HCT116 (cell line): ENCODE data around the gene CCL4L2. TPM values are rescaled to one million over a fixed set of nuclear protein-coding genes. Genes with fewer than 3 reads are reported as not detected.

Source experiments
- ATAC-seq: fragments of 200-7000 bp; cut with Tn5 transposase; 2 replicates; pipeline ENCODE4 v1.9.1; 2020; ENCODE audit warnings: mild to moderate bottlenecking, moderate library complexity
- BruUV-seq: library from RNA; stranded (reverse); fragments of 400-500 nt; replicated peaks from 2 replicates; lab custom pipeline; 2021; lab: Mats Ljungman, UMichigan
- CTCF ChIA-PET: fragments of 300-600 bp; sonication (Branson Sonifier 250); formaldehyde crosslinking; loops from one replicate; lab custom pipeline; 2021; ENCODE audit warnings: antibody characterized with exemption; lab: Charles Lee
- POLR2A ChIA-PET: fragments of 300-600, 350-600 bp; sonication (Branson Sonifier 250); formaldehyde crosslinking; loops from one replicate; lab custom pipeline; 2021; ENCODE audit warnings: antibody characterized with exemption; lab: Charles Lee
- RAD21 ChIA-PET, 2 experiments: fragments of 300-600 bp; sonication (Branson Sonifier 250); formaldehyde crosslinking; loops; one replicate each; lab custom pipeline; 2023; ENCODE audit warnings: low total read pairs in 2 of 2; ENCODE audit not compliant: uncharacterized antibody in 2 of 2, unreplicated experiment in 2 of 2, low non-redundant PET in 1 of 2; lab: Charles Lee
- DNase-seq: peaks from one replicate; pipeline ENCODE4 v3.0.0-alpha.2; 2010; ENCODE audit warnings: low read depth, low spot score
- H2AFZ ChIP-seq: fragments of 200-600 bp; shearing (Covaris generic), sonication (generic); 2 replicates; pipeline ENCODE4 v1.6.1; 2017; ENCODE audit warnings: low read depth, mixed run types, mixed read lengths, antibody characterized with exemption, low read length; ENCODE audit not compliant: poor library complexity, severe bottlenecking
- H3K27ac ChIP-seq: 2 replicates; pipeline ENCODE4 v1.5.1; 2012; ENCODE audit warnings: low read depth, low read length
- H3K27me3 ChIP-seq: fragments of 200-600 bp; sonication (generic); 2 replicates; pipeline ENCODE4 v1.6.1; 2016; ENCODE audit warnings: mixed run types, low read length, mixed read lengths; ENCODE audit not compliant: insufficient read depth
- H3K36me3 ChIP-seq, 2 experiments: fragments of 200-500 bp in 1 of 2; fragments of 200-600 bp in 1 of 2; sonication (Bioruptor generic) in 1 of 2; sonication (generic) in 1 of 2; 2 replicates each; pipeline versions ENCODE4 v1.5.1 to v1.6.1; 2014 to 2016; ENCODE audit warnings: low read length in 2 of 2, inconsistent platforms in 1 of 2, mixed read lengths in 1 of 2, mixed run types in 1 of 2; ENCODE audit not compliant: insufficient read depth in 2 of 2, control insufficient read depth in 1 of 2
- H3K4me1 ChIP-seq, 2 experiments: fragments of 200-600 bp in 1 of 2; sonication (generic) in 1 of 2; 2 replicates each; pipeline versions ENCODE4 v1.5.1 to v1.6.1; 2012 to 2017; ENCODE audit warnings: low read length in 2 of 2, inconsistent platforms in 1 of 2, mild to moderate bottlenecking in 1 of 2, mixed read lengths in 1 of 2, mixed run types in 1 of 2, moderate library complexity in 1 of 2; ENCODE audit not compliant: insufficient read depth in 2 of 2, control insufficient read depth in 1 of 2
- H3K4me2 ChIP-seq: fragments of 200-600 bp; sonication (generic); 2 replicates; pipeline ENCODE4 v1.6.1; 2017; ENCODE audit warnings: mixed run types, low read length, mixed read lengths
- H3K4me3 ChIP-seq, 2 experiments: fragments of 200-600 bp in 1 of 2; sonication (generic) in 1 of 2; replicated peaks in 1 of 2; 2 replicates each; pipeline ENCODE4 v1.5.1; 2011 to 2016; ENCODE audit warnings: low read length in 2 of 2, control low read depth in 1 of 2, low read depth in 1 of 2, mild to moderate bottlenecking in 1 of 2, mixed read lengths in 1 of 2, mixed run types in 1 of 2
- H3K79me2 ChIP-seq: fragments of 200-600 bp; sonication (generic); 2 replicates; pipeline ENCODE4 v1.6.1; 2017; ENCODE audit warnings: mild to moderate bottlenecking, mixed run types, low read length, moderate library complexity, mixed read lengths; ENCODE audit not compliant: insufficient read depth
- H3K9ac ChIP-seq: fragments of 200-600 bp; sonication (generic); 2 replicates; pipeline ENCODE4 v1.6.1; 2016; ENCODE audit warnings: low read length, mixed read lengths
- H3K9me2 ChIP-seq: fragments of 200-600 bp; sonication (generic), shearing (Covaris generic); 2 replicates; pipeline ENCODE4 v1.6.1; 2017; ENCODE audit warnings: mixed run types, mild to moderate bottlenecking, moderate library complexity; ENCODE audit not compliant: insufficient read depth
- H3K9me3 ChIP-seq, 2 experiments: fragments of 200-500 bp in 1 of 2; fragments of 200-600 bp in 1 of 2; sonication (Bioruptor generic) in 1 of 2; sonication (generic) in 1 of 2; 2 replicates each; pipeline ENCODE4 v1.6.1; 2014 to 2017; ENCODE audit warnings: low read length in 2 of 2, mixed read lengths in 2 of 2, inconsistent platforms in 1 of 2, low read depth in 1 of 2, mild to moderate bottlenecking in 1 of 2, mixed run types in 1 of 2, moderate library complexity in 1 of 2; ENCODE audit not compliant: control insufficient read depth in 1 of 2, insufficient read depth in 1 of 2
- H4K20me1 ChIP-seq: fragments of 200-600 bp; sonication (generic), shearing (Covaris generic); 2 replicates; pipeline ENCODE4 v1.6.1; 2017; ENCODE audit warnings: mixed run types, mild to moderate bottlenecking, moderate library complexity; ENCODE audit not compliant: insufficient read depth
- ATF3 ChIP-seq: IDR thresholded peaks from 2 replicates; pipeline ENCODE4 v1.6.1; 2012
- CBX3 ChIP-seq: IDR thresholded peaks from 2 replicates; pipeline ENCODE4 v1.6.1; 2012; ENCODE audit warnings: low read depth
- CTCF ChIP-seq, 3 experiments: fragments of 200-600 bp in 1 of 3; sonication (generic) in 1 of 3; IDR thresholded peaks in 2 of 3; conservative IDR thresholded peaks in 1 of 3; 2 replicates each; pipeline ENCODE4 v1.5.1; 2012 to 2017; ENCODE audit warnings: low read depth in 2 of 3, low read length in 2 of 3, antibody characterized with exemption in 1 of 3, borderline replicate concordance in 1 of 3, control low read depth in 1 of 3, mild to moderate bottlenecking in 1 of 3, mixed read lengths in 1 of 3, mixed run types in 1 of 3, moderate library complexity in 1 of 3; ENCODE audit not compliant: insufficient read depth in 1 of 3
- EGR1 ChIP-seq: IDR thresholded peaks from 2 replicates; pipeline ENCODE4 v1.6.1; 2012; ENCODE audit warnings: low read depth
- ELF1 ChIP-seq: IDR thresholded peaks from 2 replicates; pipeline ENCODE4 v1.6.1; 2012; ENCODE audit warnings: low read depth, borderline replicate concordance
- EZH2 ChIP-seq: fragments of 200-600 bp; sonication (generic); IDR thresholded peaks from 2 replicates; pipeline ENCODE4 v1.6.1; 2017; ENCODE audit warnings: antibody characterized with exemption, mixed run types
- EZH2phosphoT487 ChIP-seq: fragments of 200-600 bp; IDR thresholded peaks from 2 replicates; pipeline ENCODE4 v1.6.1; 2018; ENCODE audit warnings: antibody characterized with exemption, borderline replicate concordance
- FOSL1 ChIP-seq: IDR thresholded peaks from 2 replicates; pipeline ENCODE4 v1.6.1; 2012; ENCODE audit warnings: low read depth
- MAX ChIP-seq: IDR thresholded peaks from 2 replicates; pipeline ENCODE4 v1.6.1; 2012
- POLR2A ChIP-seq: IDR thresholded peaks from 2 replicates; pipeline ENCODE4 v1.7.0; 2011; ENCODE audit warnings: borderline replicate concordance; ENCODE audit not compliant: insufficient read depth, insufficient read length; ENCODE audit errors: extremely low read depth
- POLR2AphosphoS5 ChIP-seq: IDR thresholded peaks from 2 replicates; pipeline ENCODE4 v1.6.1; 2011; ENCODE audit warnings: mild to moderate bottlenecking, low read depth, low read length, moderate library complexity
- RAD21 ChIP-seq: IDR thresholded peaks from 2 replicates; pipeline ENCODE4 v1.6.1; 2012; ENCODE audit warnings: low read depth, mild to moderate bottlenecking
- REST ChIP-seq: IDR thresholded peaks from 2 replicates; pipeline ENCODE4 v1.6.1; 2012; ENCODE audit warnings: low read depth
- SIN3A ChIP-seq: IDR thresholded peaks from 2 replicates; pipeline ENCODE4 v1.6.1; 2012; ENCODE audit warnings: low read depth
- TCF7L2 ChIP-seq: IDR thresholded peaks from 2 replicates; pipeline ENCODE4 v1.7.0; 2011; ENCODE audit warnings: borderline replicate concordance, inconsistent platforms; ENCODE audit not compliant: insufficient read depth, insufficient read length; ENCODE audit errors: extremely low read depth
- YY1 ChIP-seq: IDR thresholded peaks from 2 replicates; pipeline ENCODE4 v1.6.1; 2011; ENCODE audit warnings: low read length, low read depth, moderate library complexity, mild to moderate bottlenecking; ENCODE audit not compliant: insufficient replicate concordance; ENCODE audit errors: extremely low read depth
- ZBTB33 ChIP-seq: IDR thresholded peaks from 2 replicates; pipeline ENCODE4 v1.6.1; 2011; ENCODE audit warnings: mild to moderate bottlenecking, low read length, moderate library complexity; ENCODE audit not compliant: insufficient replicate concordance; ENCODE audit errors: extremely low read depth
- ZFX ChIP-seq: fragments of 450-650 bp; IDR thresholded peaks from 2 replicates; pipeline ENCODE4 v1.6.1; 2017
- ZNF274 ChIP-seq: fragments of 200-500 bp; sonication (Bioruptor generic); IDR thresholded peaks from 2 replicates; pipeline ENCODE4 v1.6.1; 2014; ENCODE audit warnings: mild to moderate bottlenecking, low read depth, low read length, inconsistent platforms
- intact Hi-C: fragments of 100-400 bp; cut with micrococcal nuclease; formaldehyde crosslinking; loops from 2 replicates; pipeline ENCODE4 v1.10.0; 2022
- total RNA-seq: library from RNA; stranded (reverse); gene quantifications from one replicate; pipeline ENCODE4 v1.2.1, GENCODE V29; 2021; ENCODE audit not compliant: unreplicated experiment

The CCL4L2 gene
- total RNA-seq, 1 experiment from 2014 or later: 0.37 TPM

- POLR2A ChIA-PET: interaction anchor here (1.6 kb wide), 1 partner anchor 76 kb away, joined by 3 read pairs; no protein-coding TSS in a partner anchor
Measured at GRCh38 chr17:36185416-36185815, 25.4 kb upstream of the CCL4L2 start.

More at GRCh38 chr17:36185416-36185815, 25.4 kb upstream of the CCL4L2 start:
- no peak overlapping the region for H3K4me2 ChIP-seq
- H2AFZ ChIP-seq: no peak overlapping the region
- H3K9ac ChIP-seq: no peak overlapping the region
- BruUV-seq: TSS peak; percentile 53
- no peaks in the 10 kb centered on the region for H3K9me2 ChIP-seq
- CTCF ChIA-PET: interaction anchor here (1.6 kb wide), 1 partner anchor 36 kb away, joined by 5 read pairs; no protein-coding TSS in a partner anchor
- no peaks in the 10 kb centered on the region for H3K9me3 ChIP-seq
- no peak for ATAC-seq
- no peaks in the 10 kb centered on the region for H3K27me3 ChIP-seq
- no peak overlapping the region for H3K4me3 ChIP-seq
- no peak overlapping the region for H3K27ac ChIP-seq
- RAD21 ChIA-PET: no interaction called here
- no peaks in the 10 kb centered on the region for H3K36me3 ChIP-seq
- TF ChIP-seq ATF3 (no peak), EZH2phosphoT487 (no peak), ELF1 (no peak), REST (no peak), ZBTB33 (no peak), MAX (no peak), ZNF274 (no peak), POLR2A (no peak), FOSL1 (no peak), EZH2 (no peak), CBX3 (no peak), RAD21 (no peak), SIN3A (no peak), ZFX (no peak), CTCF (IDR thresholded peaks at IDR 0.05 in 2 of 3, conservative IDR thresholded peaks at IDR 0.05 in 1 of 3; ENCODE audit: borderline replicate concordance in 1 of 3, insufficient read depth in 1 of 3, low read depth in 2 of 3, low read length in 2 of 3) (no peak), EGR1 (no peak), POLR2AphosphoS5 (no peak), TCF7L2 (no peak), YY1 (no peak)
- TF ChIP-seq, all 23 proteins: peak for 0
- intact Hi-C loops: no loop called here
- no peak for DNase-seq
- H3K79me2 ChIP-seq: no peaks in the 10 kb centered on the region
- no peaks in the 10 kb centered on the region for H4K20me1 ChIP-seq
- peaks cover 0 to 14% of the 10 kb centered on the region in 2 experiments; a peak in 3 of 4 replicates for H3K4me1 ChIP-seq
